ENCODE measurements around the gene KIF3B.

DNA sequence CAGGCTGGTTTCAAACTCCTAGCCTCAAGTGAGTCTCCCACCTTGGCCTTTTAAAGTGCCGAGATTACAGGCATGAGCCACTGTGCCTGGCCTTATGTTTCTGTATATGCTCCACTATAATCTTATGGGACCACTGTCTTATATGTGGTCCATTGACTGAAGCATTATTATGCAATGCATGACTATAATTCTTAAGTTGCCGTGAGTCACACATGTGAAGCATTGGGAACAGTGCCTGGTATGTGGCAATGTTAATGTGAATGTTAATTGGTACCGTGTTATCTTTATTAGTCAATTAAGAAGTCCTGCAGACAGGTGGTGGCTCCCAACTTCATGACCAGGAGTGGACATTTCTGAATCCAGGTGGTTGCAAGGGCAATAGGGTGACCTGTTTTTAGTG lies 66.0 kb downstream of the KIF3B start:
- TF ChIP-seq, protein P1, sequence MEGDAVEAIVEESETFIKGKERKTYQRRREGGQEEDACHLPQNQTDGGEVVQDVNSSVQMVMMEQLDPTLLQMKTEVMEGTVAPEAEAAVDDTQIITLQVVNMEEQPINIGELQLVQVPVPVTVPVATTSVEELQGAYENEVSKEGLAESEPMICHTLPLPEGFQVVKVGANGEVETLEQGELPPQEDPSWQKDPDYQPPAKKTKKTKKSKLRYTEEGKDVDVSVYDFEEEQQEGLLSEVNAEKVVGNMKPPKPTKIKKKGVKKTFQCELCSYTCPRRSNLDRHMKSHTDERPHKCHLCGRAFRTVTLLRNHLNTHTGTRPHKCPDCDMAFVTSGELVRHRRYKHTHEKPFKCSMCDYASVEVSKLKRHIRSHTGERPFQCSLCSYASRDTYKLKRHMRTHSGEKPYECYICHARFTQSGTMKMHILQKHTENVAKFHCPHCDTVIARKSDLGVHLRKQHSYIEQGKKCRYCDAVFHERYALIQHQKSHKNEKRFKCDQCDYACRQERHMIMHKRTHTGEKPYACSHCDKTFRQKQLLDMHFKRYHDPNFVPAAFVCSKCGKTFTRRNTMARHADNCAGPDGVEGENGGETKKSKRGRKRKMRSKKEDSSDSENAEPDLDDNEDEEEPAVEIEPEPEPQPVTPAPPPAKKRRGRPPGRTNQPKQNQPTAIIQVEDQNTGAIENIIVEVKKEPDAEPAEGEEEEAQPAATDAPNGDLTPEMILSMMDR (IDR thresholded peaks at IDR 0.05; ENCODE audit: insufficient read depth, low read length): no peak
- TF ChIP-seq POLR2AphosphoS5 (IDR thresholded peaks at IDR 0.05; ENCODE audit: low read depth): no peak

All from HL-60 (cell line).